RCC 7860 (cell line): Measurements from ENCODE around the gene PRB2.
"Not testable (repeated sequence)": the region's sequence is repeated elsewhere in the genome, so short reads cannot be mapped to it uniquely, and the experiment has no call there.

Experiments
- DNase-seq: peaks from one replicate; pipeline ENCODE4 v3.0.0-alpha.2; 2015; ENCODE audit warnings: low spot score
- FAIRE-seq: peaks from 2 replicates; lab custom pipeline; 2012; peaks lifted over from hg19 to GRCh38; lab: Jason Lieb, UNC

Gene PRB2

DNA sequence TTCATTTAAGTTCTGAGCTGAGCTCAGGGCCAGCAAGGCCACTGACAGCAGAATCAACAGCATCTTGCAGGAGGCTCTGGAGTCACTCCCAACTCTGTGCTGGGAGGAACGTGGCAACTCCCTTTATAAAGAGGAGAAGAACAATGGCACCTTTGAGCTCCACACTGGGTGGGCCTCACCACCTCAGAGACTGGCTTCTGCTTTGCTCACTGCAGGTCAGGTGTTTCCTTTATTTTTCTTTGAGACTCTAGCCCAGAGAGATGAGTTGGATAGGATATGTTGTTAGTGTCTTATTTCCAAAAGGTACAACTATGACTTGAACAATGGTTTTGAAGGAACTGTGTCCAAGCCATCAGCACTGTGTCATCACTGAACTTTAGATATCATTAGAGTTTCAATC, at the start of gene PRB2:
PRB2 (minus strand) TSS at position 101 of the 400 bp plus-strand sequence; CDS start at position 63, 38 bp downstream.
- not testable (repeated sequence) for FAIRE-seq, DNase-seq

DNA sequence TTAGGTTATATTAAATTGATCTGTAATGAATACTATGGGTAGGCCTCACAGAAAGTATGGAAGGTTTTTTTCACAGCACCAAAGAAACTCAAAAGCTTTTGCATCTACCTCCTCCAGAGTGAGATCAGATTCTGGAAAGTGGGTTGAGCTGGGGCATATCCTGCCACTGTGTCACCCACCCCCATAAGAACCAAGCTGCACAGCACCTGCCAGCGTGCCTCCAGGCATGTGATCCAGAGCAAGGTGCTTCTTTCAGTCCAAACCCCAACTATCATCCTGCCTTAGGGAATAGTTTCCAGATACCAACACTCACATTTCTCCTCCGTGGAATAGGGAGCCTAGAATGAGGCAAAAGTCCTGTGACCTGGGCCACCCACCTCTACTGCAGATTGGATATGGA, 42.6 kb upstream of the PRB2 start:
- DNase-seq: no peak
- FAIRE-seq: no peak

DNA sequence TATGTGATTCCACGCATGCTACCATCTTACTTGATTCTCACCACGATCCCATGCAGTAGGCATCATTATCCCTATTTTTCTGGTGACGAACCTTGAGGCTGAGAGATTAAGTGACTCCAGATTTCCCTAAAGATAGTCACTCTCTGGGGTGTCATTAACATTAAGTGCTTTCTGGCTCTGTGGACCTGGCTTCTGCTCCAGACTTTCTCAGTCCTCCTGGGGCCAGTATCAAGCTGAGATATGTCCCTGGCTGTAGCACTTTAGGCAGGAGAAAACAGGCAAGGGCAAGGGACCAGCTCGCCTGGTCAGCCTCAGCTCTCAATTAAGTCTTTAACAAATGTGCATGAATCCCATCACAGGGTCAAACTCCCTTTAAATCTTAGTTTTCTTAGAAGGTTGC, 38.3 kb upstream of the PRB2 start:
- no peak for FAIRE-seq
- DNase-seq: no peak

DNA sequence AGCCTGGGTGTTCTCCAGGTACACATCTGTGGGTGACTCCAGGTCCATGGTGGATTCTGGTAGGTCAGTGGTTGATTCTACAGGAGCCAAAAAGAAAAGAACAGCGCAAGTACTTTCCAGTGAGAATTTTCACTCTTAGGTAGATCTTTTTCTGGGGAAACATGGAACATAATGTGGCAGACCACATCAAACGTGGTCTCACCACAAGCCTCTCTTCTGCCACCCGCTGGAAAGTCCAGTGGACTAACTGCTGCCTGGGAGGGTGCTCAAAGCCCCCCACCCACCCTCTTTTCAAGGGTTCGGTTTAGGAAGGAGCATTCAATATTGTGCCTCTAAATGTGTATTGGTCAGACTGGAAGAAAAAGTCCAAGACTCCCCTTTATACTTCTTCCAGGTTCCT, 36.1 kb upstream of the PRB2 start:
- DNase-seq (no peak), FAIRE-seq (no peak)

DNA sequence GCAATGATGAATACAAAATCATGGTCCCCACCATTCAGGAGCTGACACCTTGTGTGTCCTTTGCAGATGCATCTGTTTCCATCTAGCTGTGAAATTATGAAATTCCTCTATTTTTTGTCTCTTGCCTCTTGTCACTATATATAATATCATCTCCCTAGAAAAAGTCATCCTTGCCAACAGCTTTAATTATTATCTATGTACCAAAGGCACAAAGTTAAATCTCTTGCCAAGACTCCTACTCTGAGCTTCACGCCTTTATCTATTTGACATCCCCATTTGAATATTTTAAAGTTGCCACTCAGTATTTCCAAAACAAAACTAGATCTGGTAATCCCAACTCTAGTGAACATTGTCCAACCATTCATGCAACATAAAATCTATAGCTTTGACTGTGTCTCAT, 32.0 kb upstream of the PRB2 start:
- no peak for DNase-seq
- no peak for FAIRE-seq

DNA sequence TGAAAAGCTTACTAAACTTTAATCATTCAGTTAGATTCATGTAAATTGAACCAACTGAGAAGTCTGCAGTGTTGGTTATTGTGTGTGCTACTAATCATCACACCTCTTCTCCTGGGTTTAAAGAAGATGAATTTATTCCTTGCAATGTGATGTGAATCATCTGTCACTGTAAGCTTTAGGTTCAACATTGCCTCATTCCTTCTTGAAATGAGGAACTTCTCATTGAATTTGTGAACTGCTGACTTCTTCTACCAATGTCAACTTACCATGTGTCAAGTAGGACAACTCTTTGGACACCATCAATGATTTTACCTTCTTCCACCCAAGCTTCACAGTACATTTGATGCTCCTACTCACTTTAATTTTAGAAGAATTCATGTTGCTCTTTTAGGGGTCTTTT, 17.4 kb upstream of the PRB2 start:
- FAIRE-seq: no peak
- no peak for DNase-seq

DNA sequence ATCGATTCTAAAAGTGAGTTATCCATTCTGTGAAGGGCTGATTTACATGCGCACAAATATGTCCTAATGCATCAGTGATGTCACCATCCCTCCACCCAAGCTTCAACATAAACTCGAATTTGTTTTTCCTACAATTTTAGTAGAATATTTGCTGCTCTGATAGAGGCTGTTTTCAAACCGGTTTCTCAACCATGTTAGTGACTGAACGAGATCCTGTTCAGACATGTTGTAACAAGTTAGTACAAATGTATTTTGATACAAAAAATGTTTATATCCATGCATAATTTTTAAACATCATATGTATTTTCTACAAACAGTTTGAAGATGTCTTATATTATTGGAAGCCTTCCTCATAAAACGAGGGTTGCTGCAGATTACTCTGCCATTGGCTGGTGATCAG, 12.7 kb upstream of the PRB2 start:
- FAIRE-seq (no peak), DNase-seq (no peak)

DNA sequence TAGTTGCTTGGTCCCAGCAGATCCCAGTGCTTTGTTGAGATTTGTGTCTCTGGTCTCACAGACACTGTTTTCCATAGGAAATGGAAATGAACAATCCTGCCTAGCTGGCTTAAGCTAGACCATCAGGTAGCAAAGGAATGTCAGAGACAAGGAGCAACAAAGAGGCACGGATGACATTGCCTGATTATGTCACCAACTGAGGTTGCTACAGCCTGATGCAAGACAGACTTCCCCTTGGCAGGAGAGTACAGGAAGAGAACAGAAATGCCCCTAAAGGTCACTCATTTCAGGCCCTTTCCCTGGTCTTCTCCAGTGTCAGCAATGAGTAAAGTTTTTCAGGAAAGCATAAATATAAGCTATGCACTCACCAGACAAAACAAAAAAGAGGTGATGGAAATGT, 2.0 kb upstream of the PRB2 start:
- FAIRE-seq (no peak), DNase-seq (no peak)

DNA sequence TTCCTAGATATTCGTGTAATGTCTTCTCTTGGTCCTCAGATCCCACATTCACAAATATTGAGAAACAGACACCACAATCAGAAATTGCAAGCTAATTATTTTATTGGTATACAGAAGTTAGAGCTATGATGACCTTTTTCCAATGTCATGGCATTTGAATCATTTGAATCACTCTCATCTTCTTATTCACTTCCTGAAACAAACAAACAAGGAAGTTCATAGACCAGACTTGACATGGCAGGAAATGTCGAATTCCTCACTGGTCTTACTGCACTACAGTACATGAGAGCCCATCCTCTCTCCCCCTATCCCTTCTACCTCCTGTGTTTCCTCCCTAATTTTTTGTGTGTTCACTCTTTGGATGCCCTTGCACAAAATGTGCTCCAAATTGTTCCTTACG, 3.9 kb downstream of the PRB2 start:
- not testable (repeated sequence) for DNase-seq, FAIRE-seq

DNA sequence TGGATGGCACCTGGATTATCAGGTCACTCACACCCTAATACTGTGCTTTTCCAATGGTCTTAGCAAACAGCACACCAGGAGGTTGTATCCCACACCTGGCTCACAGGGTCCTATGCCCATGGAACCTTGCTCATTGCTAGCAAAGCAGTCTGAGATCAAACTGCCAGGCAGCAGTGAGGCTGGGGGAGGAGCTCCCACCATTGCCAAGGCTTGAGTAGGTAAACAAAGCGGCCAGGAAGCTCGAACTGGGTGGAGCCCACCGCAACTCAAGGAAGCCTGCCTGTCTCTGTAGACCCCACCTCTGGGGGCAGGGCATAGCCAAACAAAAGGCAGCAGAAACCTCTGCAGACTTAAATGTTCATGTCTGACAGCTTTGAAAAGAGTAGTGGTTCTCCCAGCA, 17.9 kb downstream of the PRB2 start:
- not testable (repeated sequence) for DNase-seq, FAIRE-seq

DNA sequence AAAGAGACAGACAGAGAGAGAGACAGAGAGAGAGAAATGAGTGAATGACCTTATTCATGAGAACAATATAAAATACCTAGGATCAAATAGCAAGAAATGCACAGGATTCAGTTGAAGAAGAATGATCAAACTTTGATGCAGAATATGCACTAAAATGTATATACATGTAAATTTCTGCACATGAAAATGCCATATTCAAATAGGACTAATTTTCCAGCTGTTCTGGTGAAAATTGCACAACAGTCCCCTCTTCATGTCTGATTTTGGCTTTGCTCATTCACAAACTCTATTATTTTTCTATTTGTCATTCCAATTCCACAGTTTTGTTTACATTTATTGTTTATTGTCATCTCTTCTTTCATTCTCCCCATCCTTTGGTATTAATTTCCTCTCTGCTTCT, 34.2 kb downstream of the PRB2 start:
- no peak for FAIRE-seq
- DNase-seq: no peak

DNA sequence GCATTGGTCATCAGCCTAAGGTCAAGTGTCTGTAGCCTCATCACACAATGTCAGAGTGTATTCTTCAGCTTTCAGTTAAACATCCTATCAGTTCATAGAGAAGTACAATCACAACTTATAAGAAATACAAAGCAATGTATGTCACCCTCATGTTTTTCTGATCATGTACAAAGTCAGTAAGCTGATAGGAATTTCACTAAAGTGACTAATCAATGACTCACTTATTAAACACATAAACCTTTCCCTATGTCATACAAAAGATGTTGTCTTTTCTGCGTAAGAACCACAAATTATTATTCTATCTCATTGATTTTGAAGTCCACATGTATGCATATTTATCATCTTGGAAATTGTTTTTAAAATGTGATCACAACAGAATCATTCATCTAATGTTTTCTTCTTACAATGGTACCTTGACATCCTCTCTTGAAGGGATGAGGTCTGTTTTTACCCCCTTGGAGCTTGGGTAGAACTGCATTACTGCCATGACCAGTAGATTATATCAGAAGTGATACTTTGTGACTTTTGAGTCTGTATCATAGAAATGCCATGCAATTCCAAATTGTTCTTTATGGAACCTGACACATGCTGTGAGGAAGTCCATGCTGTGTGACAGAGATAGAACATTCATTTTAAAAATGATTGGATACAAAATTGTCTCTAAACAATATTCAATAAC, 35.0 kb downstream of the PRB2 start:
- FAIRE-seq, DNase-seq: not testable (repeated sequence)

DNA sequence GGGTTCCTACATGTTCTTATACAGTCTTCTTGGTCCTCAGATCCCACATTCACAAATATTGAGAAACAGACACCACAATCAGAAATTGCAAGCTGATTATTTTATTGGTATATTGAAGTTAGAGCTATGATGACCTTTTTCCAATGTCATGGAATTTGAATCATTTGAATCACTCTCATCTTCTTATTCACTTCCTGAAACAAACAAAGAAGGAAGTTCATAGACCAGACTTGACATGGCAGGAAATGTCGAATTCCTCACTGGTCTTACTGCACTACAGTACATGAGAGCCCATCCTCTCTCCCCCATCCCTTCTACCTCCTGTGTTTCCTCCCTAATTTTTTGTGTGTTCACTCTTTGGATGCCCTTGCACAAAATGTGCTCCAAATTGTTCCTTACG, 43.6 kb downstream of the PRB2 start:
- not testable (repeated sequence) for FAIRE-seq, DNase-seq

DNA sequence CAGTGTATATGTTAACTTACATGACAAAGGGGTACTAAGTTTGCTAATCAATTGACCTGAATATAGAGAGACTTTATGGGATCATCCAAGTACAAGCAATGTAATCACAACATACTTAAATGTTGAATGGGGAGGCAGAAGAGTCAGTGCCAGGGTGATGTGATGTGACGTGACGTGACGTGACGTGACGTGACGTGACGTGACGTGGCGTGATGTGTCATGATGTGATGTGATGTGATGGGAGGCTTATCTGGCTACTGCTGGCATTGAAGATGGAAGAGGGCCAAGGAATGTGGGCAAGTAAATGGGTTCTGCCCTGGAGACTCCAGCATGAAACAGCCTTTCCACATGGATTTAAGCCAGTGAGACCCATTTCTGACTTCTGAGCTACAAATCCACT, 46.9 kb downstream of the PRB2 start:
- DNase-seq: no peak
- FAIRE-seq: no peak

DNA sequence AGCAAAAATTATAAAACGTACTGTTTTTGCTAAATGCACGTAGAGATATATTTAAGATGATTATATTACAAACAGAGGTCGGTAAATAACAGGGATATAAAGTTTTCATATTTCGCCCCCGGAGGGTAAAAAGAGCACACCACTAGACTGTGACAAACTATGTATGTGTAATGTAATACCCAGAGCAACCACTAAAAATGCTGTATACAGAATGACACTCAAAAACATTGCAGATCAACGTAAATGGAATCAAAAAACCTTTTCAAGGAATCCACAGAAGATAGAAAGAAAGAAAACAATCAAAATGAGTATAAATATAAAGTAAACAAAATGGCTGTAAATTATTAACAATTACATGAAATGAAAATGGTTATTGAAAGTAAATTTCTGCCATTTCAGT, 47.6 kb downstream of the PRB2 start:
- FAIRE-seq: no peak
- DNase-seq: no peak

DNA sequence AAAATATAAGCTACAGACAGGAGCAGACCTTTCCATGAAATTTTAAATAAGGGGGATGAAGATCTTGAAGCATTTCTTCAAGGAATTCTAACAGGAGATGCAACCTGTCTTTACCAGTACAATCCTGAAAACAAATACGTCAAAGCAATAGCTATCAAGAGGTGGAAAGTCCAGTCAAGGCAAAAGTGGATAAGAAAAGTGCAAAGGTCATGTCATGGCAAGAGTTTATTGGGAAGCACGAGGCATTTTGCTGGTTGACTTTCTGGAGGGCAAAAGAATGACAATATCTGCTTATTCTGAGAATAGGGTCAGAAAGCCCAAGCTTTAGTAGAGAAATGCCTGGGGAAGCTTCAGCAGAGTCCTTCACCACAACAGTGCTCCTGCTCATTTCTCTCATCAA, 50.9 kb downstream of the PRB2 start:
- FAIRE-seq (no peak), DNase-seq (no peak)
